CD4-positive, alpha-beta T cell treated with Interleukin-15 for 1 hour (primary cell): ENCODE measurements around the gene LRCH4.
"Not testable (repeated sequence)": the region's sequence is repeated elsewhere in the genome, so short reads cannot be mapped to it uniquely, and the experiment has no call there.

Experiments
- DNase-seq: peaks from one replicate; pipeline ENCODE4 v3.0.0-alpha.2; 2020

Gene LRCH4

GRCh38 chr7:100567031-100567730, 18.7 kb downstream of the LRCH4 start:
- no peak for DNase-seq

- DNase-seq: no peak
These were observed 19.9 kb downstream of the LRCH4 start for GRCh38 chr7:100566018-100566531.

- no peak for DNase-seq
These were observed 20.8 kb downstream of the LRCH4 start for GRCh38 chr7:100565133-100565571.

GRCh38 chr7:100564405-100564804, 21.5 kb downstream of the LRCH4 start:
- not testable (repeated sequence) for DNase-seq

GRCh38 chr7:100563809-100564400, 22.0 kb downstream of the LRCH4 start:
- DNase-seq: peak; percentile 76

DNA sequence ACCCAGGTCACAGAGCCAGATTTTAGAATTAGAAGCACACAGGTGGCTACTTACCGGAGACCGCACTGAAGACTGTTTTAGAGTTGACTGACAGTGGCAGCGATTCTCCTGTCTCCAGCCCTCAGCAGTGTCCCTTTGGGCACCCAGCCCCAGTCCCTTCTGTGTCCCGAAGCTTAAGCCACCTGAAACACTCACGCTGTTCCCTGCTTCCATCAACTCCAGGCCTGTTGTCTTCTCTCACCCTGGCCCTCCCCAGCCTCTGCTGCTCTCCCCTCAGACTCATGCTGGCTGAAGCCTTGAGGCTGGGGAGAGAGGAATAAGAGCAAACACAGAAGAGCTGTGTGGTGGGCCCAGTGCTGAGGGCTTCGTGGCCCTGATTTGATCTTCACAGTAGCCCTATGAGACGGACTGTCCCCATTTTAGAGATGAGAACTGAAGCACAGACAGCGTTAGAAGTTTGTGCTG, 22.8 kb downstream of the LRCH4 start:
- DNase-seq: no peak

GRCh38 chr7:100562195-100563099, 23.5 kb downstream of the LRCH4 start:
- DNase-seq: no peak

DNA sequence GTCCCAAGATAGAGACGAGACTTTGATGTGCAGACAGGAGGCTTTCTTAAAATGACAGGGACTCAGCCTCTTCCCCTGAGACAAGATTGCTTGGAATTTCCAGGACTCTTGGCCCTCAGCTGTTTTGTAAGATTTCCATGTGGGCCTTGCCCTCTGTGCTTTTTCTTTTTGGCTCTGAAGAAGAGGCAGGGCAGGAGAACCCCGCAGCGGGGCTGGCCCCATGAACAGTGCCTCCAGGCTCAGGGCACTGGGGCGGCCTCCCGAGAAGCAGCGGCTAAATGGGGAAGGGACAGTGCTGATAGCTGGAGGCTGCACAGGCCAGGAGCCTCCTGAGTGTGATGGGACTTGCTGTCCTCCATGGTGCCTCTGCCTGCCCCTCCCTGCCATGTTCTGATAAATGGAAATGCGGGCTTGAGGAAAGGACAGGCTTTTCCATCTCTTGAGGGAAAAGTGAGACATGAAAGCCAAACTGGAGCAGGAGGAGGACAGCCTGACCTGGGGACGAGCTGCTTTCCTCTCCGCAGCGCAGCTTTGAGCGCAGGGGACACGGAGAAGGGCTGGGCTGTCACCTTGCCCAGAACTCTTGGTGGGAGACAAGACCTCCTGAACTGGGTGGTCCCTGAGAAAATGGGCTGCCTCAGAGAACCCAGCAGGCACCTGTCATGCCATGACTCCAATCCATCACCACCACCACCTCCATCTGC, 24.3 kb downstream of the LRCH4 start:
- DNase-seq: no peak

DNA sequence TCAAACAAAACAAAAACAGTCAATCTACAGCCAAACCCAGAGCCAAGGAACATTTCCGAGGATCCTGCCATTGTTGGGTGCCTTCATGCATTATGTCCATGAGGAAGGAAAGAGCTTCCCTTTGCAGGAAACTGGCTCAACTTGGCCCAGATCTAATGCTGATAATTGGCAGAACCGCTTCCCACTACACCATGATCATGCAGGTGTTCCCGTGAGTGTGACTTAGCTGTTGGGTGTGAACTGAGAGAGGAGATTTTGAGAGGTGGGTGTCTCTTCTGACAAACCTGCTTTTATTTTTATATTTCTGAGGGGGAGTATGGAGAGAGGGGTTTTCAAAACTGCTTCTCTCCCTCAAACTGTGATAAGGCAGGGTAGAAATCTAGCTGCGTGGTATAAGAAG, 26.8 kb downstream of the LRCH4 start:
- no peak for DNase-seq

DNA sequence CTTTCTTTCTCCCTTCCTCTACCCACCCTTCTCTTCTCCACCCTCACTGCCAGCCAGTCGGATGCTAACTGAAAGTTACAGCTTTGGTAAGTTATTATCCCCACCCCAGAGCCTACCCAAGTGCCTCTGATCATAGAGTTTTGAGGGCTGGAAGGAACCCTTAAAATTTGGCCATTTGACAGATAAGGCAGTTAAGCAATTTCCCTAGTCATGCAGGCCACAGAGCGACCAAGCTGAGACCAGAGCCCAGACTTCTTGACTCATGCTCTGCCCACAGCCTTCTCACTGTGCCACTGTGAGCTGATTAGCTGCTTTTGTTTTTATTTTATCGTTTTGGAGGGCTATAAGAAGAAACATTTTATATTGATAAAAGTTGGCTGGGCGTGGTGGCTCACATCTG, 29.4 kb downstream of the LRCH4 start:
- no peak for DNase-seq

GRCh38 chr7:100555701-100556100, 30.2 kb downstream of the LRCH4 start:
- DNase-seq: no peak

DNA sequence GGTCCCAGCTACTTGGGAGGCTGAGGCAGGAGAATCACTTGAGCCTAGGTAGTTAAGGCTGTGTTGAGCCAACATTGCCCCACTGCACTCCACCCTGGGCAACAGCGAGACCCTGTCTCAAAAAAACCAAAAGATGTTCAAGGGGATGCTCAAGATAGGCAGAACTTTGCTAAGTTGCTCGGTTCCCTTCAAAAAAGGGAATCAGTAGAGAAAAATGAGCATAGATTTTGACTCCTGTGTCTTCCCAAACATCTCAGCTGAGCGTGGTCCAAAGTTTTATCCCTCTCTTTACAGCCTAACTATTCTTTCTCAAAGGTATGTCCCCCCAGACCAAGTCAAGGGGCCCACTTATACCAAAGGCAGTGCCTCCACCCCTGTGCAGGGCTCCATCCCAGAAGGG, 32.9 kb downstream of the LRCH4 start:
- DNase-seq: no peak

DNA sequence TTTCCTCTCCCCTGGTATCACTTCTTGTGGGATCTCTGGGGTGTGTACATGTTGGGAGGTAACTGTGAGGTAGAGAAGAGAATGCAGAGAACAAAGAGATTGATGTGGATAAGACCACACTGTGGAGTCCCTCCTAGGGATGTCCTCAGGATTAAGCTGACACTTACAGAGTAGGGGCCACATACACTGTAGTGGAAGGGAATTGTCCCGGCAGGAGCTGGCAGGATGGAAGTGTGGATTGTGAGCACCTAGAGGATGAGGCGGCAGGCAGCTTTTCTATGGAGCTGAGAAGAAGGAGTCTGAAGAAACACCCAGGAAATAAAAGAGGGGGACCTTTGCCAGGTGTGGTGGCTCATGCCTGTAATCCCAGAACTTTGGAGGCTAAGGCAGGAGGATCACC, 33.4 kb downstream of the LRCH4 start:
- no peak for DNase-seq

DNA sequence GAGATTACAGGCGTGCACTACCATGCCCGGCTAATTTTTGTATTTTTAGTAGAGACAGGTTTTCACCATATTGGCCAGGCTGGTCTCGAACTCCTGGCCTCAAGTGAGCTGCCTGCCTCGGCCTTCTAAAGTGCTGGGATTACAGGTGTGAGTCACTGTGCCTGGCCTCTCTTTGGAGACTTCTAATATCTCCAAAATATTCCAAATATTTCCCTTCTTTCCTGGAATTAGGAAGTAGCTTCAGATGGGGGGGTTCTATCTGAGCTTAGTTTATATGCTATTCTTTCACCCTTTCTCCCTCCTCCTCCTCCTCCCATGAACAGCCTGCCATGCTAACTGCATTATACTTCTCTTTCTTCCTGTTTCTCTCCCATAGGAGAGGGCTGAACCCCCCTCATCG, 37.5 kb downstream of the LRCH4 start:
- not testable (repeated sequence) for DNase-seq

- no peak for DNase-seq
These were observed 38.1 kb downstream of the LRCH4 start for GRCh38 chr7:100547872-100548271.

GRCh38 chr7:100546926-100547800, 38.8 kb downstream of the LRCH4 start:
- no peak for DNase-seq

DNA sequence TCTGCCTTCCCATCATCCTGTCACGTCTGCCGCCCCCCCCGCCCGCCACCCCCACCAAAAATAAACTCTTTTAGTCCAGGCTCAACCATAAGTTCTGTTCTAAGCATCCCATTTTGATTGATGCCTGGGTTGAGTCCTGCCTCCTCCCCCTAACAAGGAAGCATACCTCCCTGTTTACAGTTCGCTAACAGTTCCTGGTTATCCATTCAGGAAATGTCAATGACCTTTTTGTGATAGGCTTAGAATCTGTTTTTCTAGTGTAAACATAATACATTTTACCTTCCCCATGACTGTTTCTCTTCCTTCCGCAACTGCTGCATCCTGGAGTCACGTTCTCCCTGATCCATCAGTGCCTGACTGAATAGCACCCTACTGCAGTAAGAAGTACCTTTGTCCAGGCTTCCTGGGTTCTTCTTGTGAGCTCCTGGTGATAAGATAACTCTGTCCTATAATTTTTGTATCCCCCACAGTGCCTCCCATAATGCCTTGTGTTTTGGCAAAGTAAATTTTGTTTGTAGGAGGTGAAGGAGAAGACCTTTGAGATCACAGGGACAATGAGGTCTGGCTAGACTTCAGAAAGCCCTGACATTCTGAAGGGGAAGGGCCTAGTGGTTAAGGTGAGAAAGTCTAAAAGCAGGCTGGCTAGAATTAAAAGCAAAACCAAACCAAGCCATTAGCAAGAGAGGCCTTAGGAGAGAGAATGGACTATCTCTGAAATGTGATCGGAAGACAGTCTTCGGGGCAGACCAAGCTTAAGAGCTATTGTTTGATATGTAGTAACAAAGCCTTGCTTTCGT, 39.6 kb downstream of the LRCH4 start:
- DNase-seq: no peak

DNA sequence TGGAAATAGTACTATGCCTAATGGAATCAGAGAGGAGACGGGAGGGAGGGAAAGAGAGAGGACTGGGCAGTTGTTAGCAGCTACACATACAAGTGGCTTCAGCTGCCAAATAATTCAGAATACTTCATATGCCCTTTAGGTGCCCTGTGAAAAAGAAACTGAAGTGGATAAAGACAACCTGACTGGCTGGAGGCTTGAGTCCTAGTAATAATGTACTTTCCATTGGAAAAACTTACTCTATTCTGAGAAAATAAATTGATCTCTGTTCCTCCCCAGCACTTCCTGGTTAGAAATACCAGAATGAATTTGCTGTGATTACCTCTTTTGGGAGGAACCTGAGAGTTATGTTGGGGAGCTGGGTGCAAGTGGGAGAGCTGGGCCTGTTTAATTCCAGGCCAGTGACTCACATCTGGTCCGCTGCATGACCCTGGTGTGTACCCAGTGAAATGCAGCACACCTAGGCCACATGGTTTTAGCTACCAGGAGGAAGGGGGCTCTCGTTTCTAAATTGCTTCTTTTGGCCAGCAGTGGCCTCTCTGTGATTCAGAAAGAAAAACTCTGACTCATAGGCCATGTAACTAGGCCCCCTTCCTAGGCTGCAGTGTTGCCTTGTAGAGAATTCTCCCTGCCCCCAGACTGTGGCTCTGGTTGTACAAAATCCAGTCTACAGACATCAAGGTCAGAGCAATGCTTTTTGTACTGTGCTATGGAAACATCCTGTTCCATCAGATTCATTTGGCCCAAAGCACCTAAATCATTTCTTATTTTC, 40.4 kb downstream of the LRCH4 start:
- no peak for DNase-seq

GRCh38 chr7:100544967-100545359, 41.0 kb downstream of the LRCH4 start:
- DNase-seq: no peak

GRCh38 chr7:100544386-100544785, 41.5 kb downstream of the LRCH4 start:
- DNase-seq: no peak
